MCF 10A (cell line): ENCODE measurements around the gene ELAVL2. TPM values are rescaled to one million over a fixed set of nuclear protein-coding genes. Genes with fewer than 3 reads are reported as not detected.

Experiments used
- BruUV-seq: library from RNA; stranded (reverse); fragments of 400-500 nt; replicated peaks from 2 replicates; lab custom pipeline; 2021; lab: Mats Ljungman, UMichigan
- CTCF ChIA-PET: fragments of 300-600 bp; sonication (Branson Sonifier 250); formaldehyde crosslinking; extraction: SDS; loops from one replicate; lab custom pipeline; 2021; ENCODE audit warnings: antibody characterized with exemption, inconsistent platforms; lab: Yijun Ruan, JAX
- POLR2A ChIA-PET: fragments of 300-600, 350-650 bp; sonication (Branson Sonifier 250); formaldehyde crosslinking; extraction: SDS; loops from one replicate; lab custom pipeline; 2020; ENCODE audit warnings: antibody characterized with exemption, inconsistent platforms; lab: Yijun Ruan, JAX
- DNase-seq: peaks from one replicate; pipeline ENCODE4 v3.0.0-alpha.2; 2018; ENCODE audit not compliant: unreplicated experiment
- H3K27ac Mint-ChIP-seq: one replicate; pipeline ENCODE4 v1.8.0; 2022; ENCODE audit warnings: mild to moderate bottlenecking, low read depth, mixed read lengths; ENCODE audit not compliant: unreplicated experiment
- H3K27me3 Mint-ChIP-seq: one replicate; pipeline ENCODE4 v1.8.0; 2022; ENCODE audit warnings: mixed read lengths; ENCODE audit not compliant: insufficient read depth, unreplicated experiment
- H3K36me3 Mint-ChIP-seq: one replicate; pipeline ENCODE4 v1.8.0; 2022; ENCODE audit warnings: mild to moderate bottlenecking, moderate library complexity, mixed read lengths; ENCODE audit not compliant: insufficient read depth, unreplicated experiment
- H3K4me1 Mint-ChIP-seq: one replicate; pipeline ENCODE4 v1.8.0; 2022; ENCODE audit warnings: mixed read lengths; ENCODE audit not compliant: insufficient read depth, unreplicated experiment
- H3K4me3 Mint-ChIP-seq: one replicate; pipeline ENCODE4 v1.8.0; 2022; ENCODE audit warnings: mild to moderate bottlenecking, moderate library complexity, mixed read lengths; ENCODE audit not compliant: unreplicated experiment
- H3K9me3 Mint-ChIP-seq: one replicate; pipeline ENCODE4 v1.8.0; 2022; ENCODE audit warnings: mixed read lengths; ENCODE audit not compliant: unreplicated experiment
- CTCF ChIP-seq: fragments of 200-600 bp; IDR thresholded peaks from one replicate; pipeline ENCODE4 v1.8.0; 2022; ENCODE audit warnings: antibody characterized with exemption, mild to moderate bottlenecking; ENCODE audit not compliant: unreplicated experiment
- intact Hi-C: fragments of 100-400 bp; cut with micrococcal nuclease; formaldehyde crosslinking; loops from 2 replicates; pipeline ENCODE4 v1.14.1; 2022
- total RNA-seq: library from RNA; stranded (reverse); gene quantifications from 2 replicates; pipeline ENCODE4 v1.2.3, GENCODE V29; 2022

ELAVL2 gene
- total RNA-seq, 1 experiment from 2014 or later = 6.0 TPM

DNA sequence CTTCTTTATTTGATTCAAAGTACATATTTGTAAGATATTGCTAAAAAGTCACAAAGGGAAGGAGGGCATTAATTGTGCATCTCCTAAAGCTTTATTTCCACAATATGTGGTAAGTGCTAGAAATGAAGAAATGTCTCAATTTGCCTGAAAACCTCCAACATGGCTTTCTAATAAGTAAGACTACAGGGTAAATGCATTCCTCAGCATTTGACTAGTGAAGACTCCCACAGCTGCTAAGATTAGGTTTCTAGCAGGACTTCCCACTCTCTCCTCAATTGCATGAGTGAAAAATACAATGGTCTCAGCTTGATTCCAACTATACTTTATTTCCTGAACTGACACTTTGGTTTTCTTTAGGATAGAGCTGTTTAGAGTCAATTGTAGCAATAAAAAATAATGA lies 162.1 kb downstream of the ELAVL2 start:
- H3K4me3 Mint-ChIP-seq = no peak overlapping the region
- no peaks in the 10 kb centered on the region for H3K27me3 Mint-ChIP-seq
- no peaks in the 10 kb centered on the region for H3K36me3 Mint-ChIP-seq
- H3K9me3 Mint-ChIP-seq = no peaks in the 10 kb centered on the region
- intact Hi-C loops = no loop called here
- no peak for DNase-seq
- BruUV-seq = no TSS peak
- CTCF ChIA-PET = no interaction called here
- H3K27ac Mint-ChIP-seq = no peak overlapping the region
- no peaks in the 10 kb centered on the region for H3K4me1 Mint-ChIP-seq
- POLR2A ChIA-PET = no interaction called here
- no peak for TF ChIP-seq CTCF

DNA sequence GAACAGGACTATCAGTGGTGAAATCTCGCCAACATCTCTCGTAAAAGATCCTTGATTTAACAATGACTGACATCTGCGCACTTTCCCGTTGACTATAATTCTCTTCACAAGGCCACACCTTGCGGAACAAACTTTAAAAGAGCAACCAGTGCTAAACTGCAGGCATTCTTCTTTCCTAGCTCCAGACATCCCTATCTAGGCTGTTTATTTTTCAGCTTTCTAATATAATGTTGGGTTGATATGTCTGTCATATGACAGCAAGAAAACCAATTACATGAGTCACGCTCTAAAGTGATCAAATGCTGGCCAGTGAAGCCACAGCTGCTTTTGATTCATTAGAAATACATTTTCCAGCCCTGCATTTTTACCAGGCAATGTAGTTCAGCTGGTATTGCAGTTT lies 162.5 kb downstream of the ELAVL2 start:
- BruUV-seq = no TSS peak
- intact Hi-C loops = no loop called here
- Mint-ChIP-seq H3K9me3 (no peaks in the 10 kb centered on the region), H3K4me1 (no peaks in the 10 kb centered on the region), H3K27ac (no peak overlapping the region), H3K27me3 (no peaks in the 10 kb centered on the region), H3K4me3 (no peak overlapping the region), H3K36me3 (no peaks in the 10 kb centered on the region)
- POLR2A ChIA-PET = no interaction called here
- no peak for TF ChIP-seq CTCF
- no peak for DNase-seq
- CTCF ChIA-PET = no interaction called here

DNA sequence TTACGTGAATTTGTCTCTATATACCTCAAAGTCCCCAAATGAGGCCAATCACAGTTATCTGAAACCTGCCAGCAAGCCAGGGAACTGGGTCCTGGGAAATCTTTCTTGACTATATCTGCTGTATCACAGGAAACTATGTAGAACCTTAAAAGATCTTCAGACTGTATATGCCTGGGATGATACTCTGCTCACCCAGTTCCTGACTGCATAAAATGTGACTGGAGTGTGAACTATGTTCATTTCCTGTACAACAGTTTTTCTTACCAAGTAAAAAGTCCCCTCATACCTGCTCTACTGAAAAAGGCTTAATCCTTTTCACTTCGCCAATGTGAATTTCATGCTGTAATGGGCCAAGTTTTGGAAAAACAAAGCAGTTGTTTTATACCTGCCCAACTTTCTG lies 162.9 kb downstream of the ELAVL2 start:
- no peak for DNase-seq
- Mint-ChIP-seq H3K4me1 (no peaks in the 10 kb centered on the region), H3K4me3 (no peak overlapping the region), H3K9me3 (no peaks in the 10 kb centered on the region), H3K36me3 (no peaks in the 10 kb centered on the region), H3K27me3 (no peaks in the 10 kb centered on the region), H3K27ac (no peak overlapping the region)
- intact Hi-C loops = no loop called here
- TF ChIP-seq CTCF = no peak
- ChIA-PET POLR2A (no interaction called here), CTCF (no interaction called here)
- BruUV-seq = no TSS peak

- H3K36me3 Mint-ChIP-seq = no peaks in the 10 kb centered on the region
- CTCF ChIA-PET = no interaction called here
- POLR2A ChIA-PET = no interaction called here
- H3K27ac Mint-ChIP-seq = peak overlapping the region; percentile 16
- no peaks in the 10 kb centered on the region for H3K9me3 Mint-ChIP-seq
- no TSS peak for BruUV-seq
- no peaks in the 10 kb centered on the region for H3K27me3 Mint-ChIP-seq
- intact Hi-C loops = no loop called here
- no peak for TF ChIP-seq CTCF
- no peak overlapping the region for H3K4me3 Mint-ChIP-seq
- DNase-seq = no peak
- H3K4me1 Mint-ChIP-seq = no peaks in the 10 kb centered on the region
Measured at GRCh38 chr9:23662320-23662719, 163.7 kb downstream of the ELAVL2 start.
